NCI-H2171 treated with DMSO at 0.1 percent for 48 hours (cell line): Measurements from ENCODE around the gene DNAJB2.
"Not testable (repeated sequence)": the region's sequence is repeated elsewhere in the genome, so short reads cannot be mapped to it uniquely, and the experiment has no call there.

Experiments
- DNase-seq: peaks from one replicate; lab custom pipeline; 2025; lab: John Stamatoyannopoulos, UW

The DNAJB2 gene

GRCh38 chr2:219302412-219302968 lies 23.3 kb downstream of the DNAJB2 start:
- no peak for DNase-seq

GRCh38 chr2:219304223-219304622 lies 25.1 kb downstream of the DNAJB2 start:
- no peak for DNase-seq

- DNase-seq = no peak
Observed at GRCh38 chr2:219306047-219306446, 26.9 kb downstream of the DNAJB2 start.

- no peak for DNase-seq
Observed at GRCh38 chr2:219308142-219309101, 29.3 kb downstream of the DNAJB2 start.

- peak; percentile 76 for DNase-seq
Observed at GRCh38 chr2:219309278-219309677, 30.1 kb downstream of the DNAJB2 start, which contains the start of gene PTPRN. Gene PTPRN, minus strand, starts transcription at chr2:219309401. Its CDS starts 69 bp downstream, at chr2:219309332.

GRCh38 chr2:219312683-219313263 lies 33.6 kb downstream of the DNAJB2 start:
- DNase-seq = not testable (repeated sequence)

GRCh38 chr2:219314804-219315468 lies 35.8 kb downstream of the DNAJB2 start:
- no peak for DNase-seq

- no peak for DNase-seq
Observed at GRCh38 chr2:219323434-219323833, 44.3 kb downstream of the DNAJB2 start.

- no peak for DNase-seq
Observed at GRCh38 chr2:219325136-219325535, 46.0 kb downstream of the DNAJB2 start.

GRCh38 chr2:219325657-219326315 lies 46.6 kb downstream of the DNAJB2 start:
- DNase-seq = no peak

GRCh38 chr2:219327719-219328118 lies 48.6 kb downstream of the DNAJB2 start:
- DNase-seq = peak; percentile 87

- DNase-seq = no peak
Observed at GRCh38 chr2:219331560-219332213, 52.5 kb downstream of the DNAJB2 start.

- DNase-seq = no peak
Observed at GRCh38 chr2:219332542-219332941, 53.4 kb downstream of the DNAJB2 start, which contains the start of gene RESP18. Gene RESP18, minus strand, starts transcription at chr2:219332744.

GRCh38 chr2:219334076-219334475 lies 54.9 kb downstream of the DNAJB2 start:
- no peak for DNase-seq

- no peak for DNase-seq
Observed at GRCh38 chr2:219335373-219335786, 56.2 kb downstream of the DNAJB2 start.
